Endothelial cell of umbilical vein (primary cell): ENCODE results near the gene CNTNAP2. TPM values are rescaled to one million over a fixed set of nuclear protein-coding genes. Genes with fewer than 3 reads are reported as not detected.

ENCODE experiments used
- BruUV-seq: library from RNA; stranded (reverse); fragments of 400-500 nt; replicated peaks from 2 replicates; lab custom pipeline; 2021; lab: Mats Ljungman, UMichigan
- CTCF ChIA-PET: fragments of 300-600, 350-600 bp; sonication (Branson Sonifier 250); formaldehyde crosslinking; loops from one replicate; lab custom pipeline; 2021; ENCODE audit warnings: antibody characterized with exemption, inconsistent platforms; lab: Charles Lee
- POLR2A ChIA-PET: fragments of 300-600, 350-600 bp; sonication (Branson Sonifier 250); formaldehyde crosslinking; loops from one replicate; lab custom pipeline; 2021; ENCODE audit warnings: antibody characterized with exemption, inconsistent platforms; lab: Charles Lee
- DNase-seq: peaks from one replicate; pipeline ENCODE4 v3.0.0-alpha.2; 2011; ENCODE audit warnings: low read depth, low spot score
- FAIRE-seq: peaks from 2 replicates; lab custom pipeline; 2011; peaks lifted over from hg19 to GRCh38; lab: Jason Lieb, UNC
- H2AFZ ChIP-seq: 2 replicates; pipeline ENCODE4 v1.6.0; 2012; ENCODE audit warnings: low read depth, low read length, control low read depth, inconsistent platforms
- H3K27ac ChIP-seq: 2 replicates; pipeline ENCODE4 v1.5.1; 2011; ENCODE audit warnings: low read depth, mild to moderate bottlenecking, control low read depth, low read length, moderate library complexity; ENCODE audit not compliant: insufficient read depth
- H3K27me3 ChIP-seq, 2 experiments: 2 replicates each; pipeline versions ENCODE4 v1.6.0 to v1.6.1; 2011; ENCODE audit warnings: low read length in 2 of 2, mixed read lengths in 1 of 2; ENCODE audit not compliant: control insufficient read depth in 2 of 2, insufficient read depth in 2 of 2
- H3K36me3 ChIP-seq, 2 experiments: 2 replicates in 1 of 2; 3 replicates in 1 of 2; pipeline ENCODE4 v1.5.1; 2011; ENCODE audit warnings: low read length in 2 of 2, mild to moderate bottlenecking in 1 of 2, moderate library complexity in 1 of 2; ENCODE audit not compliant: control insufficient read depth in 2 of 2, insufficient read depth in 2 of 2; ENCODE audit errors: extremely low read depth in 1 of 2
- H3K4me1 ChIP-seq: 3 replicates; pipeline ENCODE4 v1.5.1; 2011; ENCODE audit warnings: mild to moderate bottlenecking, low read length; ENCODE audit not compliant: control insufficient read depth, insufficient read depth; ENCODE audit errors: extremely low read depth
- H3K4me2 ChIP-seq: 2 replicates; pipeline ENCODE4 v1.6.1; 2011; ENCODE audit warnings: low read length, control low read depth, mixed read lengths; ENCODE audit not compliant: insufficient read depth
- H3K4me3 ChIP-seq, 3 experiments: fragments of 200-600 bp in 1 of 3; sonication (generic), shearing (Covaris generic) in 1 of 3; replicated peaks in 1 of 3; 2 replicates each; pipeline ENCODE4 v1.5.1; 2011 to 2016; ENCODE audit warnings: control low read depth in 3 of 3, low read length in 3 of 3, mild to moderate bottlenecking in 2 of 3, inconsistent platforms in 1 of 3, low read depth in 1 of 3, moderate library complexity in 1 of 3; ENCODE audit not compliant: insufficient read depth in 1 of 3
- H3K79me2 ChIP-seq: 2 replicates; pipeline ENCODE4 v1.6.0; 2012; ENCODE audit warnings: low read length, inconsistent platforms; ENCODE audit not compliant: control insufficient read depth, insufficient read depth
- H3K9ac ChIP-seq: replicated peaks from 2 replicates; pipeline ENCODE3; 2011; ENCODE audit warnings: low read length, control low read depth; ENCODE audit not compliant: insufficient read depth; ENCODE audit errors: extremely low read depth
- H3K9me1 ChIP-seq: replicated peaks from 3 replicates; pipeline ENCODE4 v1.6.0; 2011; ENCODE audit warnings: mild to moderate bottlenecking, low read length; ENCODE audit not compliant: control insufficient read depth, insufficient read depth; ENCODE audit errors: extremely low read depth
- H3K9me3 ChIP-seq: replicated peaks from 2 replicates; pipeline ENCODE4 v1.5.1; 2012; ENCODE audit warnings: low read length, inconsistent platforms; ENCODE audit not compliant: control insufficient read depth, insufficient read depth
- H4K20me1 ChIP-seq: replicated peaks from 2 replicates; pipeline ENCODE3; 2011; ENCODE audit warnings: mild to moderate bottlenecking, low read length; ENCODE audit not compliant: control insufficient read depth, insufficient read depth; ENCODE audit errors: extremely low read depth
- EZH2 ChIP-seq: IDR thresholded peaks from 2 replicates; pipeline ENCODE4 v1.6.1; 2012; ENCODE audit warnings: borderline replicate concordance, low read depth, mild to moderate bottlenecking, moderate library complexity, low read length, inconsistent platforms; ENCODE audit not compliant: severe bottlenecking
- GATA2 ChIP-seq: IDR thresholded peaks from 2 replicates; pipeline ENCODE4 v1.7.0; 2011; ENCODE audit warnings: low read depth, mild to moderate bottlenecking, moderate library complexity, mixed read lengths, low read length; ENCODE audit not compliant: insufficient read length, insufficient read depth
- JUN ChIP-seq: IDR thresholded peaks from 2 replicates; pipeline ENCODE4 v1.6.1; 2011; ENCODE audit warnings: borderline replicate concordance, low read depth; ENCODE audit not compliant: insufficient read length, insufficient read depth
- MYC ChIP-seq: IDR thresholded peaks from one replicate; pipeline ENCODE4 v1.6.1; 2011; ENCODE audit warnings: mild to moderate bottlenecking, low read depth, low read length
- dilution Hi-C: fragments of 300-500 bp; cut with MboI; formaldehyde crosslinking; loops from one replicate; pipeline ENCODE4 v1.15.0; 2019; ENCODE audit warnings: low sequenced_read_pairs; ENCODE audit not compliant: extremely low pct_ligation_motif_present
- intact Hi-C: fragments of 100-400 bp; cut with micrococcal nuclease; formaldehyde crosslinking; loops from one replicate; pipeline ENCODE4 v1.10.0; 2022
- polyA plus RNA-seq, 4 experiments: library from polyadenylated mRNA; depleted of rRNA in 3 of 4; stranded (reverse) in 3 of 4; unstranded in 1 of 4; fragments of >200 nt; gene quantifications; 2 replicates each; pipeline versions ENCODE4 v1.2.1 to v1.2.3, GENCODE V29; 2011 to 2012; ENCODE audit warnings: missing spikeins in 1 of 4
- total RNA-seq: library from RNA; stranded (reverse); gene quantifications from 2 replicates; pipeline ENCODE4 v1.2.3, GENCODE V29; 2021
- TF ChIP-seq, protein P1 (sequence below), 2 donors: IDR thresholded peaks; 1 replicate in 1 of 2; 2 replicates in 1 of 2; pipeline ENCODE4 v1.5.1; 2011; ENCODE audit warnings: low read length in 2 of 2, mild to moderate bottlenecking in 2 of 2, moderate library complexity in 2 of 2, control low read depth in 1 of 2, inconsistent platforms in 1 of 2, low read depth in 1 of 2; ENCODE audit not compliant: insufficient read depth in 1 of 2; ENCODE audit errors: extremely low read depth in 1 of 2
- TF ChIP-seq, protein P2 (sequence below): IDR thresholded peaks from 2 replicates; pipeline ENCODE4 v1.6.1; 2011; ENCODE audit not compliant: insufficient read depth, insufficient read length

The CNTNAP2 gene
- total and polyA plus RNA-seq, 2 donors (not counting 3 experiments of a cell fraction or from before 2014, with no cell fraction given), result not detected

GRCh38 chr7:146844405-146844804 is 727.8 kb downstream of the CNTNAP2 start:
- Histone ChIP-seq H3K27me3 (no peaks in the 10 kb centered on the region), H3K9ac (no peak overlapping the region), H3K9me3 (no peaks in the 10 kb centered on the region), H3K4me2 (no peak overlapping the region), H3K27ac (no peak overlapping the region), H2AFZ (no peak overlapping the region), H3K79me2 (no peaks in the 10 kb centered on the region), H4K20me1 (no peaks in the 10 kb centered on the region), H3K4me3 (no peak overlapping the region), H3K36me3 (no peaks in the 10 kb centered on the region), H3K4me1 (no peaks in the 10 kb centered on the region), H3K9me1 (no peaks in the 10 kb centered on the region)
- FAIRE-seq (no peak), DNase-seq (no peak)
- no TSS peak for BruUV-seq
- TF ChIP-seq EZH2 (no peak), JUN (no peak), GATA2 (no peak), MYC (no peak)
- TF ChIP-seq, protein P1, sequence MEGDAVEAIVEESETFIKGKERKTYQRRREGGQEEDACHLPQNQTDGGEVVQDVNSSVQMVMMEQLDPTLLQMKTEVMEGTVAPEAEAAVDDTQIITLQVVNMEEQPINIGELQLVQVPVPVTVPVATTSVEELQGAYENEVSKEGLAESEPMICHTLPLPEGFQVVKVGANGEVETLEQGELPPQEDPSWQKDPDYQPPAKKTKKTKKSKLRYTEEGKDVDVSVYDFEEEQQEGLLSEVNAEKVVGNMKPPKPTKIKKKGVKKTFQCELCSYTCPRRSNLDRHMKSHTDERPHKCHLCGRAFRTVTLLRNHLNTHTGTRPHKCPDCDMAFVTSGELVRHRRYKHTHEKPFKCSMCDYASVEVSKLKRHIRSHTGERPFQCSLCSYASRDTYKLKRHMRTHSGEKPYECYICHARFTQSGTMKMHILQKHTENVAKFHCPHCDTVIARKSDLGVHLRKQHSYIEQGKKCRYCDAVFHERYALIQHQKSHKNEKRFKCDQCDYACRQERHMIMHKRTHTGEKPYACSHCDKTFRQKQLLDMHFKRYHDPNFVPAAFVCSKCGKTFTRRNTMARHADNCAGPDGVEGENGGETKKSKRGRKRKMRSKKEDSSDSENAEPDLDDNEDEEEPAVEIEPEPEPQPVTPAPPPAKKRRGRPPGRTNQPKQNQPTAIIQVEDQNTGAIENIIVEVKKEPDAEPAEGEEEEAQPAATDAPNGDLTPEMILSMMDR (IDR thresholded peaks at IDR 0.05; ENCODE audit: extremely low read depth in 1 of 2, insufficient read depth in 1 of 2, low read depth in 1 of 2, low read length in 2 of 2), result no peak
- TF ChIP-seq, protein P2, sequence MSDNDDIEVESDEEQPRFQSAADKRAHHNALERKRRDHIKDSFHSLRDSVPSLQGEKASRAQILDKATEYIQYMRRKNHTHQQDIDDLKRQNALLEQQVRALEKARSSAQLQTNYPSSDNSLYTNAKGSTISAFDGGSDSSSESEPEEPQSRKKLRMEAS, result no peak
- CTCF ChIA-PET, result no interaction called here
- POLR2A ChIA-PET, result no interaction called here
- dilution Hi-C loops, result no loop called here
- intact Hi-C loops, result no loop called here
